ENCODE measurements around the gene MAGI2.

- no peak for TF ChIP-seq EP300 (IDR thresholded peaks at IDR 0.05)
- TF ChIP-seq CTCF (IDR thresholded peaks at IDR 0.05), result no peak
- TF ChIP-seq POLR2A (IDR thresholded peaks at IDR 0.05), result no peak
Measured at GRCh38 chr7:78284945-78285344, 1168.5 kb downstream of the MAGI2 start.

Data from suprapubic skin (tissue), 3 donors.